ENCODE results near the gene CHL1.

CHL1 gene

GRCh38 chr3:317012-317411 lies 120.4 kb downstream of the CHL1 start:
- TF ChIP-seq NFIC (IDR thresholded peaks at IDR 0.05) (no peak), TEAD4 (IDR thresholded peaks at IDR 0.05) (no peak), REST (IDR thresholded peaks at IDR 0.05; ENCODE audit: low read depth) (no peak), EGR1 (IDR thresholded peaks at IDR 0.05) (no peak), CEBPB (IDR thresholded peaks at IDR 0.05) (no peak), TCF12 (IDR thresholded peaks at IDR 0.05; ENCODE audit: low read depth) (no peak), TAF1 (IDR thresholded peaks at IDR 0.05; ENCODE audit: low read depth) (no peak), EP300 (IDR thresholded peaks at IDR 0.05; ENCODE audit: borderline replicate concordance) (no peak), YY1 (IDR thresholded peaks at IDR 0.05; ENCODE audit: low read depth) (no peak), USF1 (IDR thresholded peaks at IDR 0.05) (no peak), CREB1 (IDR thresholded peaks at IDR 0.05; ENCODE audit: low read depth) (no peak), FOXM1 (IDR thresholded peaks at IDR 0.05; ENCODE audit: borderline replicate concordance, low read depth) (no peak), RAD21 (IDR thresholded peaks at IDR 0.05; ENCODE audit: low read depth) (no peak), MAX (IDR thresholded peaks at IDR 0.05) (no peak), ZBTB7A (IDR thresholded peaks at IDR 0.05; ENCODE audit: low read depth) (no peak)

GRCh38 chr3:318903-319302 lies 122.3 kb downstream of the CHL1 start:
- TF ChIP-seq REST (IDR thresholded peaks at IDR 0.05; ENCODE audit: low read depth), result no peak
- no peak for TF ChIP-seq CEBPB (IDR thresholded peaks at IDR 0.05)
- TF ChIP-seq FOXM1 (IDR thresholded peaks at IDR 0.05; ENCODE audit: borderline replicate concordance, low read depth), result no peak
- TF ChIP-seq NFIC (IDR thresholded peaks at IDR 0.05), result no peak
- no peak for TF ChIP-seq RAD21 (IDR thresholded peaks at IDR 0.05; ENCODE audit: low read depth)
- TF ChIP-seq TAF1 (IDR thresholded peaks at IDR 0.05; ENCODE audit: low read depth), result no peak
- no peak for TF ChIP-seq EP300 (IDR thresholded peaks at IDR 0.05; ENCODE audit: borderline replicate concordance)
- no peak for TF ChIP-seq USF1 (IDR thresholded peaks at IDR 0.05)
- TF ChIP-seq YY1 (IDR thresholded peaks at IDR 0.05; ENCODE audit: low read depth), result no peak

GRCh38 chr3:324423-324822 lies 127.9 kb downstream of the CHL1 start:
- no peak for TF ChIP-seq EP300 (IDR thresholded peaks at IDR 0.05; ENCODE audit: borderline replicate concordance)
- TF ChIP-seq MAX (IDR thresholded peaks at IDR 0.05), result no peak
- TF ChIP-seq TAF1 (IDR thresholded peaks at IDR 0.05; ENCODE audit: low read depth), result no peak
- TF ChIP-seq USF1 (IDR thresholded peaks at IDR 0.05), result no peak
- no peak for TF ChIP-seq TEAD4 (IDR thresholded peaks at IDR 0.05)
- TF ChIP-seq CEBPB (IDR thresholded peaks at IDR 0.05), result no peak
- TF ChIP-seq YY1 (IDR thresholded peaks at IDR 0.05; ENCODE audit: low read depth), result no peak
- no peak for TF ChIP-seq REST (IDR thresholded peaks at IDR 0.05; ENCODE audit: low read depth)
- no peak for TF ChIP-seq FOXM1 (IDR thresholded peaks at IDR 0.05; ENCODE audit: borderline replicate concordance, low read depth)
- no peak for TF ChIP-seq EGR1 (IDR thresholded peaks at IDR 0.05)
- no peak for TF ChIP-seq CREB1 (IDR thresholded peaks at IDR 0.05; ENCODE audit: low read depth)
- TF ChIP-seq NFIC (IDR thresholded peaks at IDR 0.05), result no peak

- TF ChIP-seq ZBTB7A (IDR thresholded peaks at IDR 0.05; ENCODE audit: low read depth) (no peak), YY1 (IDR thresholded peaks at IDR 0.05; ENCODE audit: low read depth) (no peak), RAD21 (IDR thresholded peaks at IDR 0.05; ENCODE audit: low read depth) (no peak), TCF12 (IDR thresholded peaks at IDR 0.05; ENCODE audit: low read depth) (no peak), FOXM1 (IDR thresholded peaks at IDR 0.05; ENCODE audit: borderline replicate concordance, low read depth) (no peak), EGR1 (IDR thresholded peaks at IDR 0.05) (no peak), NFIC (IDR thresholded peaks at IDR 0.05) (no peak), TEAD4 (IDR thresholded peaks at IDR 0.05) (no peak), CREB1 (IDR thresholded peaks at IDR 0.05; ENCODE audit: low read depth) (no peak), REST (IDR thresholded peaks at IDR 0.05; ENCODE audit: low read depth) (no peak), EP300 (IDR thresholded peaks at IDR 0.05; ENCODE audit: borderline replicate concordance) (no peak)
These were observed 128.9 kb downstream of the CHL1 start for GRCh38 chr3:325495-325894.

Data from Ishikawa (cell line).